ENCODE data around the gene SMIM38.

- TF ChIP-seq CTCF (IDR thresholded peaks at IDR 0.05) (no peak), EZH2 (IDR thresholded peaks at IDR 0.05; ENCODE audit: borderline replicate concordance, insufficient read depth, low read depth, low read length, poor library complexity, severe bottlenecking) (no peak)
These were observed 46.6 kb upstream of the SMIM38 start for GRCh38 chr11:69109101-69109500.

Measured in B cell (primary cell).